Activated gamma-delta T cell treated with Interleukin-2 at 50 U/mL for 16 hours (primary cell): Measurements from ENCODE around the gene MS4A3.
"Not testable (repeated sequence)": the region's sequence is repeated elsewhere in the genome, so short reads cannot be mapped to it uniquely, and the experiment has no call there.

Experiments
- DNase-seq: peaks from one replicate; pipeline ENCODE4 v3.0.0-alpha.2; 2020

The MS4A3 gene, protein sequence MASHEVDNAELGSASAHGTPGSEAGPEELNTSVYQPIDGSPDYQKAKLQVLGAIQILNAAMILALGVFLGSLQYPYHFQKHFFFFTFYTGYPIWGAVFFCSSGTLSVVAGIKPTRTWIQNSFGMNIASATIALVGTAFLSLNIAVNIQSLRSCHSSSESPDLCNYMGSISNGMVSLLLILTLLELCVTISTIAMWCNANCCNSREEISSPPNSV

DNA sequence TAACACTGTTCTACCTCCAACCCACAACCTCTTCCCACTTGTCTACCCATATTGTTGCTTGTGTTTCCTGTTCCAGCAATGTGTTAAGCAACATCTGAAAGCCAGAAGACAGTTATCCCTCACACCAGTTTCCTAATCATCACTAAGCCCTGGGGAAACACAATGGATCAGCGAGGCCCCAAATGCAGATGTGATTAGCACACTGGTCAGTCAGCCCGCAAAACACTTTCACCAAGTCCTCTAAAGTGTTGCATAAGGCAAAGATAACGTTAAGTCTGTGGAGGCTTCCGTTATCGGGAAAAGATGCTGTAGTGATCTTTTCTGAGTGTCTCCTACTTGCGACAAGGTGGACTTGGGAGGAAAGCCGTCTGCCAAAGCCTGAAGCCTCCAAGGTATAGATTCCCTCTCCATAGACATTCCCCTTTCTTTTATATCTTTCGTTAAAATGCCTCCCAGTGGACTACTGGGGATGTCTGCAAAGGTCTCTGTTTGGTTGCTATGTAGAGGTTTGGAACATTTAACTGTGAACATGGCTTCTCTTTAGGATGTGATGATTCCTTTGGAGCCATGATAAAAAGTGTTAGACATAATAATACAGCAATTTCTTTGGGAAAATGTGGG lies at the start of gene MS4A3:
MS4A3 (plus strand) TSS at position 317 of the 621 bp plus-strand sequence. CDS start 4,496 bp downstream, outside the sequence.
- DNase-seq, result no peak

DNA sequence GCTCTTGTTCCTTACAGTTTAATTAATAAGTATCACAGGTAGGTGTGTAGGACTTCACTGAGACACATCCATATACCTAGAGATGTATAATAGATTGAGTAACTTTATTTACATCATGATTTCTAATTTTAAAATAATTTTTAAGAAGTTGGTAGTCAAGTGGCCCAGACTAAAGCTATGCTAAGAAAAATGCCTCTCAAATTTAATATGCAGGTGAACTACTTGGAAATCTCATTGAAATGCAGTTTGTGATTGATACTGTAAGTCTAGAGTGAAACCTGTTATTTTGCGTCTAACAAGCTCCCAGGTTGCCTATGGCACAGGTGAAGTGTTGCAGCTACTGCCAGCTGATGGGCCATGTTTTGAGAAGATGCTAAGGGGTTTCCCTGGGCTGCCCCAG lies 39.6 kb upstream of the MS4A3 start, which contains the start of gene OOSP4B:
OOSP4B (plus strand) TSS at position 301 of the 400 bp plus-strand sequence.
- no peak for DNase-seq

DNA sequence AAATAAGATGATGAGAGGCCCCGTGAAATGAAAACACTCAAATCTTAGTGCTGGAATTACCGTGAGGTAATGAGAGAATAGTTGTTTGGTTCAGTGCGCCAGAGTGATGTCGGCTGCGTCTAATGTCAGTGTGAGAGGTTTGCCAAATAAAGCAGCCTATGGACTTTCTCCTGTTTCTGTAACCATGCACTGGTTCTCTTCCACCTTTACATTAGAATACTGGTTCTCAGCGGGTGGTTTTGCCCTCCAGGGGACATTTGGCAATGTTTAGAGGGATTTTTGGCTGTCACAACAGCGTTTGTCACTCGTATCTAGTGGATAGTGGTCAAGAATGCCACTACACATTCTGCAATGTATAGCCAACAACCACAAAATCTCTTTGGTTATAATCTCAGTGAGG lies 38.4 kb upstream of the MS4A3 start:
- DNase-seq, result no peak

DNA sequence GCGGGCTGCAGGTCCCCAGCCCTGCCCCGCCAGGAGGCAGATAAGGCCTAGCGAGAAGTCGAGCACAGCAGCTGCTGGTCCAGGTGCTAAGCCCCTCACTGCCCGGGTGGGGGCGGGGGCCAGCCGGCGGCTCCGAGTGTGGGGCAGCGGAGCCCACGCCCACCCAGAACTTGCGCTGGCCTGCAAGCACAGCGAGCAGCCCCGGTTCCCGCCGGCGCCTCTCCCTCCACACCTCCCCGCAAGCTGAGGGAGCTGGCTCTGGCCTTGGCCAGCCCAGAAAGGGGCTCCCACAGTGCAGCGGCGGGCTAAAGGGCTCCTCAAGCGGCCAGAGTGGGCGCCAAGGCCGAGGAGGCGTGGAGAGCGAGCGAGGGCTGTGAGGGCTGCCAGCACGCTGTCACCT lies 36.1 kb upstream of the MS4A3 start:
- not testable (repeated sequence) for DNase-seq

DNA sequence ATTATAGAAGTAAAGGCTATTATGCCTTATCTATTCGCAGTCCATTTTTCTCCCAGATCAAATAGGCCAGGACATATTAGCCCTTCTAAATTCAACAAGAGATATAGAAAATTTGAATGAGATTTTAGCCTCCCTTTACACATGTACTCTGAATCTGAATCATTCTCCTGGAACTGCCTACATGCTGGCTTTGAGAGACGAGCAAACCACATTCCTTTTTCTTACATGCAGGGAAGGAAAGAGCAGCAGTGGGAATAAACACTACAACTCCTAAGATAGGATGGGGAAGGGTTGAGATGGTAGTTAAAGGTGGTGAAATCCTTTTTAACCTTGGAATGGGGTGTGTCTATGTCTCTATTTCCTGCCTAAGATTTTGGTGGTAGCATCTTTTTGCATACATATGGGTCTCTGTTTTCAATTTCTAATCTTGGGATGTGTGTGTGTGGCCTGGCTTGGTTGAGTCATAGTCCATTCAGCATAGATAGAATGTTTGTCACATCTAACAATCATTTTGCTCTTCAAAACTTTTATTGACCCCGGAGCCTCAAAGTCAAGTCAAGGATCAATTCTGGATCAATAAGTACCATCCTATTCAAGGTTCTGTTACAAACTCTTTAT lies 27.3 kb upstream of the MS4A3 start:
- DNase-seq, result no peak

DNA sequence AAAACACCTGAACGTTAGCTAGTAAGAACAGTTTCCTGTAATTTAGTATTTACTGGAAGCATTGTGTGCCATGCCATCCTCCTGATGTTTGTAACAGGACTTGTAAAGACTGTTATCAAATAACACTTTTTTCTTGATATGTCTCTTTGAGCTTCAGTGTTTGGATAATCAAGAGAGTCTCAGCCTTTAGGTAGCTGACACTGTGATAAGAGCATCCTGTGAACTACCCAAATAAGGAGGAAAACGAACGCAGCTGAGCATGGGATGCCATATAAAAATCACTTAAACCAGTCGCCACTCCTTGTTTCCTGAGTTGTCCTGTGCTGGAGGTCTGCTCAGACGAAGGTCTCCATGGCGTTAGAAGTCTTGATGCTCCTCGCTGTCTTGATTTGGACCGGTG lies 16.4 kb upstream of the MS4A3 start, which contains the start of gene OOSP2:
OOSP2 (plus strand) TSS at position 301 of the 400 bp plus-strand sequence; CDS start at position 352, 51 bp downstream.
- DNase-seq, result no peak

DNA sequence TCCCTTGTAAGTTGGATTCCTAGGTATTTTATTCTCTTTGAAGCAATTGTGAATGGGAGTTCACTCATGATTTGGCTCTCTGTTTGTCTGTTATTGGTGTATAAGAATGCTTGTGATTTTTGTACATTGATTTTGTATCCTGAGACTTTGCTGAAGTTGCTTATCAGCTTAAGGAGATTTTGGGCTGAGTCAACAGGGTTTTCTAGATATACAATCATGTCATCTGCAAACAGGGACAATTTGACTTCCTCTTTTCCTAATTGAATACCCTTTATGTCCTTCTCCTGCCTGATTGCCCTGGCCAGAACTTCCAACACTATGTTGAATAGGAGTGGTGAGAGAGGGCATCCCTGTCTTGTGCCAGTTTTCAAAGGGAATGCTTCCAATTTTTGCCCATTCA lies 6.0 kb upstream of the MS4A3 start:
- DNase-seq, result not testable (repeated sequence)

DNA sequence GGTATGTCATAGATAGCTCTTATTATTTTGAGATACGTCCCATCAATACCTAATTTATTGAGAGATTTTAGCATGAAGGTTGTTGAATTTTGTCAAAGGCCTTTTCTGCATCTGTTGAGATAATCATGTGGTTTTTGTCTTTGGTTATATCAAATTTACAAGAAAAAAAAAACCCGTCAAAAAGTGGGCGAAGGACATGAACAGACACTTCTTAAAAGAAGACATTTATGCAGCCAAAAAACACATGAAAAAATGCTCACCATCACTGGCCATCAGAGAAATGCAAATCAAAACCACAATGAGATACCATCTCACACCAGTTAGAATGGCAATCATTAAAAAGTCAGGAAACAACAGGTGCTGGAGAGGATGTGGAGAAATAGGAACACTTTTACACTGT lies 5.6 kb upstream of the MS4A3 start:
- DNase-seq, result not testable (repeated sequence)

DNA sequence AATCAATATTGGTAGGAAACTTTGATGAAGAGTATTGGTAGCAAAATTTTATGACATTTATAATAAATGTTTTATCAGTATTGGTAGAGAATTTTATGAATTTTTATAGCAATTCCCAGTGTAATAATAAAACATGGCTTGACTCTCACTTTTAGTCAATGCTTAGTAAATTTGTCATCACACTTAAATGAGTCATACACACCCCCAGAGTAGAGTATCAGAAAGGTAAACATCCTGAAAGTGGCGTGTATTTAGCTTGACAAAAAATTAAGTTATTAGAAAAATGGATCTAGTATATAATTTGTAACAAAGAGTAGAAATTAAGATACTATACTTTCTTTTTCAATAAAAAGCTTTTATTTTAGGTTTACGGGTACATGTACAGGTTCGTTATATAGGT lies 2.6 kb downstream of the MS4A3 start:
- DNase-seq, result no peak

DNA sequence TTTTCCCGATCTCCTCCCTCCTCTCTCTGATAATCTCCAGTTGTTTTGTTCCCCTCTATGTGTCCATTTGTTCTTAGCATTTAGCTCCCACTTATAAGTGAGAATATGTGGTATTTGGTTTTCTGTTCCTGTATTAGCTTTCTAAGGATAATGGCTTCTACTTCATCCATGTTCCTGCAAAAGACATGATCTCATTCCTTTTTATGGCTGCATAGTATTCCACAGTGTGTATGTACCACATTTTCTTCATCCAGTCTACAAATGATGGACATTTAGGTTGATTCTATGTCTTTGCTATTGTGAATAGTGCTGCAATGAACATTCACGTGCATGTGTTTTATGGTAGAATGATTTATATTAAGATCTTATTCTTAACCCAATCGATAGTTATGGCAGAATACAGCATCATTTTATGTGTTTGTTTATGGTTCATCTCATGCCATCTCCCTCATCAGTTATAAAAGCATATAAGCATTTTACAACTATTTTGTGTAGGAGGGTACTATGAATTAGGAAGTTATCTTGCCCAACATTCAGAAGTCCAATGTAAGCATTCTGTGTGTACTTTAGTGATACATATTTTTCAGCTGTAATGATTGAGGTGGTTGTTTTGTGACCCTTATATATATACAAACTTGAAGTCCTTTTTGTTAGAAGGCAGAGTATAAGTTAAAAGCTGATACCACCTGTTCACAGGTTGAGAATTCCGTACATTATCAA lies 3.2 kb downstream of the MS4A3 start:
- no peak for DNase-seq

DNA sequence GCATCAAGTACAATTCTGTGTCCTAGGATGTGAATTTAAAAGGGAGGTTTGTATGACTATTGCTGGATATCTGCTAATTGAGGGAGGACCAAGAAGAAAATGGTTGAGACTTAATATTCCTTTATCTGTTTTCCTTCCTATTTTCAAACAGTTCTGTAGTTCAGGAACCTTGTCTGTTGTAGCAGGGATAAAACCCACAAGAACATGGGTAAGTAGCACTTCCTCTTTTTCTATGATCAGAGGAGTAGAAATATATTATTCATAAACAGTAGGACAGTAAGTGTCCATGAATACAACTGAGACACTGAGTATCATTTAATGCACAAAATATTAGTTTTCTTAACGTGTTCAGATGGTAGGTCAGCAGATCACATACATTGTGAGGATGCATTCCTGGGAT lies 7.6 kb downstream of the MS4A3 start:
- DNase-seq, result no peak

DNA sequence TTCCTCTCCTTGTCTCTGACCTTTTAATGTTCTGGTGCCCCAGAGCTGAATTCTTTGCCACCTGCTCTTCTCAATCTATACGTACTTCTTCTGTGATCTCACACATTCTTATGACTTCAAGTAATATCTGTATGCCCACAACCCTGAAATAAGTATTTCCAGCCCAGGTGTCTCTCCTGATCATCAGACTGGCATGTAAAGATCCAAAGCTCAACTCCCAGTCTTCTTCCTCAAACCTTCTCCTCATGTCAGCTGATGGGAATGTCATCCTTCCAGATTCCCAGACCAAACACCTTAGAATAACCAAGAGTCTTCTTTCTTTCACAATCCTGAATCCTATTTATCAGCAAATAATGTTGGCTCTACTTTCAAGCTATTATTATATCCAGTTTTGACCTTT lies 9.3 kb downstream of the MS4A3 start:
- DNase-seq, result no peak

DNA sequence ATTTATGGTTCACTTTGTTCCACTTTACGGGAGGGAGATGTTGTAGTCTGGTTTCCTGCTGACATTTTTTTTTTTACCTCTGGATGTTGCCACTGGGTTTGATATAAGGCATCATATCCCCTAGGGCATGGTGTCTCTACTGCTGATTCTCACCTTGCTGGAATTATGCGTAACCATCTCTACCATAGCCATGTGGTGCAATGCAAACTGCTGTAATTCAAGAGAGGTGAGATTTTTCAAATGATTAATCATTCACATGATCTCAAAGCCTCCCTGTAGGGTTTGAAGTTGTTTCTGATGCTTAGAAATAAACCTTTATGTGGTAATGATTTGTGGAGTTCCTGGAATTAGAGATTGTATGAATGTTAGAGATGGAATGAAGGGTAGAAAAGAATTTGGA lies 13.0 kb downstream of the MS4A3 start:
- no peak for DNase-seq

DNA sequence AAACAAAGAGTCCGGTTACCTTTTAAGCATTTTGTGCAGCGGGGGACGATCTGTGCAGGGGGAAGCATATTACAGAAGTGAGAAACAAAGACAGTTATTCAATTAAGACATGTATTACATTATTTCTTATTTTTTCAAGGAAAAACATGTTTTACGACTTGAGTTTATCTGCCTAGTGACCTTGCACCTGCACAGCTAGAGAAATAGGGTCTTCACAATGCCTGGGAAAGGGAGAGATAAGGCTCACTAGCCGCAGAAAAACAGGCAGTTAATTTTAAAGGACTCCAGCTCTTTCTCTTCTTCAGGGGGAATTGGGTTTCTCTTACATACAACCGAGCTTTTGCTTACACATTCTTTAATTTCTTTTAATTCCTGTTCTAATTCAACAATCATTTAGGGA lies 15.2 kb downstream of the MS4A3 start:
- not testable (repeated sequence) for DNase-seq

DNA sequence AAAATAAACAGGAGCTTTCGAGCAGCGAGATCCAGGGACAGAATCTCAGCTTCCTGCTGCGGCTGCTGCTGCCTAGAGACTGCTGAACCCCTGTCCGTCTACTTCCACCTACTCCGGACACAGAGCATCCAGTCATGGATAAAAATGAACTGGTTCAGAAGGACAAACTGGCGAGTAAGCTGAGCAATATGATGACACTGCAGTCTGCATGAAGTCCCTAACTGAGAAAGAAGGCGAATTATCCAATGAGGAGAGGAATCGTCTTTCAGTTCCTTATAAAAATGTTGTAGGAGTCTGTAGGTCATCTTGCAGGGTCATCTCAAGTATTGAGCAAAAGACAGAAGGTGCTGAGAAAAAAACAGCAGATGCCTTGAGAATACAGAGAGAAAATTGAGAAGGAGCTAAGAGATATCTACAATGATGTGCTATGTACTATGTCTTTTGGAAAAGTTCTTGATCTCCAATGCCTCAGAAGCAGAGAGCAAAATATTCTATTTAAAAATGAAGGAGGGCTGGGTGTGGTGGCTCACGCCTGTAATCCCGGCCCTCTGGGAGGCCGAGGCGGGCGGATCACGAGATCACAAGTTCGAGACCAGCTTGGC lies 20.9 kb downstream of the MS4A3 start:
- no peak for DNase-seq

DNA sequence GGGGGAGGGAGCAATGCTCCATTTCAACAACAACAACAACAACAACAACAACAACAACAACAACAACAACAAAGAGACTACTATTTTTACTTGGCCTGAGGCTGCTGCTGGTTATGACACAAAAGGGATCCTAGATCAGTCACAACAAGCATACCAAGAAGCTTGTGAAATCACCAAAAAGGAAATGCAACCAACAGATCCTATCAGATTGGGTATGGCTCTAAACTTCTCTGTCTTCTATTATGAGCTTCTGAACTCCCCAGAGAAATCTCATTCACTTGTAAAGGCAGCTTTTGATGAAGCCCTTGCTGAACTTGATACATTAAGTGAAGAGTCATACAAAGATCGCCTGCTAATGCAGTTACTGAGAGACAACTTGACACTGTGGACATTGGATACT lies 21.5 kb downstream of the MS4A3 start:
- DNase-seq, result no peak

DNA sequence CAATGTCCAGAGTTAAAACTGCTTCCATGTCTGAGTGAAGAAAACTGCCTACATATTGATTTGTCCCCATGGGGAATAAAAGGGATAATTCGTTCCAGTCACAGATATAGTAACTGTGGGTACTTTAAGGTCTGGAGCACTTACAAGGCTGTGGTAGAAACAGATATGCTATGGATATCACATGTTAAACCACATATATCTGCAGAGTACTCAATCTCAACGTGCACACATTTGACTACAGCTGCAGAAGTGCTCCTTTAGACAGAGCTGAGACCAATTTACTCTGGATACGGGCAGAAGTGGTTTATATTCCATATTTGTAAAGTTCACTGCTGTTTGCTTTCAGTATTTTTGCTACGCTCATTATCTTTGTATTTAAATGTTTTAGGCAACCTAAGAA lies 22.3 kb downstream of the MS4A3 start:
- DNase-seq, result no peak

DNA sequence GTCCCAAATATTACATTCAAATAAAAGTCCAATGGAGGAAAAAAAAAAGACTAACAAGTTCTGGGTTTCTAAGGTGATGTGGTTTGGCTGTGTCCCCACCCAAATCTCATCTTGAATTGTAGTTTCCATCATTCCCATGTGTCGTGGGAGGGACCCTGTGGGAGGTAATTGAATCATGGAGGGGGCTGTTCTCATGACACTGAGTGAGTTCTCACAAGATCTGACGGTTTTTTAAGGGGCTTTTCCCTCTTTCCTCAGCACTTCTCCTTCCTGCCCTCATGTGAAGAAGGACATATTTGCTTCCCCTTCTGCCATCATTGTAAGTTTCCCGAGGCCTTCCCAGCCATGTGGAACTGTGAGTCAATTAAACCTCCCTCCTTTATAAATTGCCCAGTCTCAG lies 24.1 kb downstream of the MS4A3 start:
- DNase-seq, result no peak

DNA sequence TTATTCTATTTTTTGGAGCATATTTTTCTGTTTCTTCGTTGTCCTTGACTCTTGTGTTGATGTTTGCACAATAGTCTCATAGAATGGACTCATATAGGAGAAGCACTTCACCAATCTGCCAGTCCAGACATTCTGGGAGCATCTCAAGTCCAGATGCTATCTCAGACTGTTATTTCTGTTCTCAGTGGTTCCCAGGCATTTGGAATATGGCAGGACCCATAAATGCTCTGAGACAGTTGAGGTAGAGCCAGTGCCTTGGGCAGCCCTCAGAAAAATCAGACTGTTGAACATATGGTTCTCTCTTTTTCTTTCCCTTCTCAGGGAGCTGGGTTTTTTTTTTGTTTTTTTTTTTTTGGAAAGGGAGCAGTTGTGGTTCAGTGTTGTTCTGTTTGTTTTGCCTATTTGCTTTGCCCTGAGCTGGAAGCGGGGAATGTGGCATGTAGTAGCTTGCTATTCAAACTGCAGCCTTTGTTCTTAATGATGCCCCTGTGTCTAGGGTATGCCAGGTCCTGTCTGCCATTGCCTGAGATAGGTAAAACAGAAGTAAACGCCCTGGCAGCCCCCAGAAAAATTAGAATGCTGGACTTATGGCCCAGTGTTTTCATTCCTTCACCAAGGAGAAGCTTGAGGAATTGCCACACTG lies 28.3 kb downstream of the MS4A3 start:
- DNase-seq, result no peak

DNA sequence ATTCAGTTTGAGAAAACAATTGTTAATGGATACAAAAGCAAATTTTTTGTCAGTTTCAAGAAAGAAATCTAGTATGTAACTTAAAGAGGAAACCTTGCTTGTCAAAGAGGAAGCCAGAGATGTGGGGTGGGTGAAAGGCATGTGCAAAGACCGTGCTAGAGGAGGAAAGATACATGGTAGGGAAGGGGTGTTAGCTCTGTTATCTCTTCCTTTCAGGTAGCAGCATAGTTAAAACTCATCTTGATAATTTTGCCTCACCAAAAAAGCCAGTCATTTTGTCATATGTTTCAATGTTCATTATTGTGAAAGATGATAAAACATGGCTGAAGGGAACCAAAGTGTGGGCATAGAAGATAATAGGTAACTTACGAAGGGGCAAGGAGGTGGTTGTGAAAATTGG lies 29.4 kb downstream of the MS4A3 start:
- no peak for DNase-seq

DNA sequence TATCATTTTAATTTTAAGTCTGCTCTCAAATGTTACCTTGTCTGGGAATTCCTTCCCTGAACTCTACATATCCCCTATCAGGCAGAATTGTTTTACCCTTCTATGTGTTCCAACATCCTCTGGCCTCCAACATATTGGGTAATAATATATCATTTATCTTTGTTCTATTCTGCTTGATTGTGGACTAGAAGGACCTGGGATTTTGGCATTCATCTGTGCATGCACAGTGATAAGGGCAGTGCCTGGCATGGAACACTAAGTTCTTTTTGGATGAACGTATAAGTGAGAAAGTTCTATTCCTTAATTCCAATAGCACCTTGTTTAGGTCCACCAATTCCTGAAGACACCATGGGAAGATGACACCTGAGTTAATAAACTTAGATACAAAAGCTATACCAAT lies 30.8 kb downstream of the MS4A3 start:
- no peak for DNase-seq

DNA sequence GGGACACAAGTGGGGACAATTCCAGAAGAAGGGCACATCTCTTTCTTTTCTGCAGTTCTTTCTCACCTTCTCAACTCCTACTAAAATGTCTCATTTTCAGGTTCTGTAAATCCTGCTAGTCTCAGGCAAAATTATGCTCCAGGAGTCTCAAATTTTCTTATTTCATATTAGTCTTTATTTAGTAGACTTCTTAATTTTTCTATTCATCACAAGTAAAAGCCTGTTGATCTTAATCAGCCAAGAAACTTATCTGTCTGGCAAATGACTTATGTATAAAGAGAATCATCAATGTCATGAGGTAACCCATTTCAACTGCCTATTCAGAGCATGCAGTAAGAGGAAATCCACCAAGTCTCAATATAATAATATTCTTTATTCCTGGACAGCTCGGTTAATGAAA lies 31.9 kb downstream of the MS4A3 start, which contains the start of gene MS4A2:
MS4A2 (plus strand) TSS at position 301 of the 400 bp plus-strand sequence. CDS start 102 bp downstream, outside the sequence.
- no peak for DNase-seq
